NCI-H748 (cell line): ENCODE results near the gene ADCY3.

ENCODE experiments used
- DNase-seq: peaks from one replicate; lab custom pipeline; 2025; ENCODE audit not compliant: unreplicated experiment; lab: John Stamatoyannopoulos, UW

Gene ADCY3

GRCh38 chr2:24920098-24920808 is at the start of gene ADCY3:
Gene ADCY3, minus strand, starts transcription at chr2:24920237. Its CDS starts 1,250 bp downstream, at chr2:24918987.
- DNase-seq = peak; percentile 70

GRCh38 chr2:24969784-24970183 is 49.7 kb upstream of the ADCY3 start:
- DNase-seq = no peak

- DNase-seq = no peak
These were observed 41.9 kb upstream of the ADCY3 start for GRCh38 chr2:24961903-24962302.

GRCh38 chr2:24959761-24960160 is 39.7 kb upstream of the ADCY3 start:
- DNase-seq = no peak

GRCh38 chr2:24958411-24958935 is 38.4 kb upstream of the ADCY3 start:
- DNase-seq = no peak

- DNase-seq = no peak
These were observed 37.9 kb upstream of the ADCY3 start for GRCh38 chr2:24957976-24958375.

GRCh38 chr2:24957221-24957620 is 37.2 kb upstream of the ADCY3 start:
- no peak for DNase-seq

GRCh38 chr2:24955921-24956320 is 35.9 kb upstream of the ADCY3 start:
- no peak for DNase-seq

GRCh38 chr2:24955232-24955631 is 35.2 kb upstream of the ADCY3 start:
- no peak for DNase-seq

GRCh38 chr2:24950102-24950501 is 30.1 kb upstream of the ADCY3 start:
- no peak for DNase-seq

- DNase-seq = no peak
These were observed 28.5 kb upstream of the ADCY3 start for GRCh38 chr2:24948506-24948905.

GRCh38 chr2:24947561-24948157 is 27.6 kb upstream of the ADCY3 start:
- DNase-seq = no peak

- no peak for DNase-seq
These were observed 25.9 kb upstream of the ADCY3 start for GRCh38 chr2:24945907-24946306.

- DNase-seq = no peak
These were observed 23.5 kb upstream of the ADCY3 start for GRCh38 chr2:24943427-24944053.

- DNase-seq = no peak
These were observed 19.3 kb upstream of the ADCY3 start for GRCh38 chr2:24939353-24939752.

GRCh38 chr2:24937236-24937635 is 17.2 kb upstream of the ADCY3 start:
- DNase-seq = no peak

- no peak for DNase-seq
These were observed 15.1 kb upstream of the ADCY3 start for GRCh38 chr2:24935145-24935544.

GRCh38 chr2:24932715-24933114 is 12.7 kb upstream of the ADCY3 start:
- no peak for DNase-seq

- no peak for DNase-seq
These were observed 10.7 kb upstream of the ADCY3 start for GRCh38 chr2:24930768-24931167.

- DNase-seq = no peak
These were observed 9.2 kb upstream of the ADCY3 start for GRCh38 chr2:24929230-24929629.

- DNase-seq = no peak
These were observed 8.0 kb upstream of the ADCY3 start for GRCh38 chr2:24928036-24928435.

- no peak for DNase-seq
These were observed 6.7 kb upstream of the ADCY3 start for GRCh38 chr2:24926602-24927252.
